Activated CD4-positive, CD25-positive, alpha-beta regulatory T cell treated with anti-CD3 and anti-CD28 coated beads, Interleukin-2, amount 50 U/mL, for 16 hours (primary cell): ENCODE measurements around the gene CYP4F8.

ENCODE experiments used
- DNase-seq: peaks from one replicate; pipeline ENCODE4 v3.0.0-alpha.2; 2020; ENCODE audit warnings: low read depth, low spot score

Gene CYP4F8

GRCh38 chr19:15616183-15616582, 1.2 kb downstream of the CYP4F8 start:
- no peak for DNase-seq

DNA sequence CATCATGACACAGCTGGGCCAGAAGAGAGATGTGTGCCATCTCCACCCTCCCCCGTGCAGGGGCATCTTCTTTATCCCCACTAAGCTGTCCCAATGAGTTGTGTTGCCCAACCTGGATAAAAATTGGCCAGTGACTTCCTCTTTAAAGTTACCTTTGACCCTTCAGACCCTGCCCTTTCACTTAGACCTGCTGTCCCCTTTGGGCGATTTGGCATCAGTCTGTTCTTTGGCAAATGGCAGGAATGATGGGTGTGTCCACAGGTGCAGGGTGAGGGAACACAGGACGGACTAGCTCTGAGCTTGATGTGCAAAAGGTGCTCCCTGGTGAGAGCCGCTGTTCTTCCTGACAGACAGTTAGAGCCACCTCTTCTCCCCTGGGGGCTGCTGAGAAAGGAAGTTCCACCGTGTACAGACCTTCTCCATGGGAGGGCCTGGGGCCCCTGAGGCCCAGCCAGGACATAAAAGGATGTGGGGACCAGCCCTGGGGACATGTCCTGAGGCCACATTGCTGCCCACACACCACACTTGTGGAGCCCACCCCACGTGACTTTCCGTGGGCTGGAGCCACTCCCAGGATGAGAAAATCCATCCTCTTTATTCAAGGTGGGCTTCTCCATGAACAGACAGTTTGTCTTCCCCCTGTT, 1.7 kb downstream of the CYP4F8 start:
- DNase-seq = no peak

GRCh38 chr19:15618321-15618720, 3.3 kb downstream of the CYP4F8 start:
- no peak for DNase-seq

DNA sequence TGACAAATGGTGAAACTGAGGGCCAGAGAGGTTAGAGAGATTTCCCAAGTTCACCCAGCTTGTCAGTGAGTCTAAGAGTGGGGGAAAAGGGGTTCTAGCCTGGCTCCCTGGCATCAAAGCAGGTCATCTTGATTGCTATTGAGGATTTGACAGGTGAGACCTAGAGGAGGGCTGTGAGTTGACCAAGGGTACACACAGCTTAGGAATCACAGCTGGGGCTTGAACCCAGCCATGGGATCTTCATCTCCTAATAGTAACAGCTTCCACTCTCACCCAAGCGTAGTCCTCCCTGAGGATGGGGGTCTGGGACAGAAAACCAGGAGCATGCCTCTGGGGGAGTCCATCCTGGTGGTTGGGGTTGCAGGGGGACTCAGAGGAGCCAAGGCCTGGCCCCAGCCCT, 6.8 kb downstream of the CYP4F8 start:
- no peak for DNase-seq

- no peak for DNase-seq
Measured at GRCh38 chr19:15622991-15623390, 8.0 kb downstream of the CYP4F8 start.

DNA sequence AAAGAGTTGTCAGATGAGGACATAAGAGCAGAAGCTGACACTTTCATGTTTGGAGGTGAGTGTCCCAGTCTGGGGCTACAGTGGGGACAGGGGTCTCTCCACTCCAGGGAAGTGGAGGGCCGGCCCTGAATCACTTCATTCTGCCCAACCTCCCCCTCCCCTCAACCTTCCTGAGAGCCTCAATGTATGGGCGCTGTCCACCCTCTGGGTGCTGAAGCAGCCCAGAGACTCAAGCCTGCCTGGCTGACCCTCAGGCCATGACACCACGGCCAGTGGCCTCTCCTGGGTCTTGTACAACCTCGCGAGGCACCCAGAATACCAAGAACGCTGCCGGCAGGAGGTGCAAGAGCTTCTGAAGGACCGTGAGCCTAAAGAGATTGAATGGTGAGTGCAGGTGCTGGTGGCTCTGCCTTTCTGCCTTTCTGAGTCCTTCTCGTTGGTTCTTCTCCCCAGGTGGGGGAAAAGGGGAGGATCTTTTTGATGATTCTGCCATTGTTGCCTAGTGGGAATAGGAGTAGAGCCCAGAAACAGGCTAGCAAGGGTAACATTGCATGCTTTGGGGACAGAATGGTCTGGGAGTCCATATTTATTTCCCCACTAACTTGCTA, 8.8 kb downstream of the CYP4F8 start:
- no peak for DNase-seq

DNA sequence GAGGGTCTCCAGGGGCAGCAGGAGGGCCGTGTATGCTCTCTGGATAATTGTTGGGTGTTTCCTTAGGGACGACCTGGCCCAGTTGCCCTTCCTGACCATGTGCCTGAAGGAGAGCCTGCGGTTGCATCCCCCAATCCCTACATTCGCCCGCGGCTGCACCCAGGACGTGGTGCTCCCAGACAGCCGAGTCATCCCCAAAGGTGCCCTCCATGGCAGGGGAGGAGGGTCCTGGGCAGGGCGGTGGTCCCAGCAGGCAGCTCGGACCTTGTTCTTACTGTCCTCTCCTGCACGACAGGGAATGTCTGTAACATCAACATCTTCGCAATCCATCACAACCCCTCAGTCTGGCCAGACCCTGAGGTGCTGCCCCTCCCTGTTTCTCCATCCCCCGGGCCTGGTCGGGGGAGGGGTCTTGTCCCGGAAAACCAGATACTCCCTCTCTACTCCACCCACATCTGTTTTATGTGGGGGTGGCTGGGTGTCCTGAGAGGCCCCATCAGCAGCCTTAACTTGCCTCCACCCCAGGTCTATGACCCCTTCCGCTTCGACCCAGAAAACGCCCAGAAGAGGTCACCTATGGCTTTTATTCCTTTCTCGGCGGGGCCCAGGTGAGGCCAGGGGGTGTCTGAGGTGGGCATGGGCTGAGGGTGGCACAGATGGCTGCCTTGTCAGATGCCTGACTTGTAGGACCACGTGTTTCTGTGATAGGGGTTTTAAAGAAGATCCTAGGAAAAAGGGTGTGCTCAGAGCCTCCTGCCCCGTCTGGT, 13.4 kb downstream of the CYP4F8 start:
- no peak for DNase-seq

DNA sequence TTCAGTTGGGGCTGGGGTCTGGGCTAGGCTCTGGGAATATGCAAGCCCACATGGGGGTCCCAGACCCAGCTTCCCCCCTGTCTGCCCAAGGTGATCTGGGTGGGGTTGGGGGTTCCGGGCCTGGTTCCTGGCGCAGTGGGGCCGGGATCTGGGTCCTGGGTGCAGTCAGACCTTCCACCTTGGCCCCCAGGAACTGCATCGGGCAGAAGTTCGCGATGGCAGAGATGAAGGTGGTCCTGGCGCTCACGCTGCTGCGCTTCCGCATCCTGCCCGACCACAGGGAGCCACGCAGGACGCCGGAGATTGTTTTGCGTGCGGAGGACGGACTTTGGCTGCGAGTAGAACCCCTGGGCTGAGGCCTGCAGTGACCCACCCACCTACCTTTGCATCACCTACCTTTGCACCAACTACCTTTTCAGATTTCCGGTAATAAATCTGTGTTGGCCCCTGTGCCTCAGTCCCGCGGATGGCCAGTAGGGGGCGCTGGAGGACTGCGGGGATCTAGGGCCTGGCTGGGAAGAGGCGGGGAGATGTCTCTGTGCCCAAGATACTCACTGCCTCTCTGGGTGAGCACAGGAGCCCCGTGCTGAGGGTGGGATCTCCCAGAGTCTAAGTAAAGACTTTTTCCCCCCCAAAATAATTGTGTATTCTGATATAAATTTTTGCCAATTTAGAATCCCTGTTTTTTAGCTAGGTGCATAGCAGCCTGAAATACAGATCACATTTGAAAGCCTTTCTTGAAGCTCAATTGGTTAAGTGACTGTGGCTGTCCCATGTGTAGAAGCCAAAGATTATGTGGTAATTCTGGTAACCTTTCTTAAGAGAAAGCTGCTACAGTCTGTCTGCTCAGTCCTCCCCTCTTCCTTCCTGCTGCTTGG, 14.2 kb downstream of the CYP4F8 start:
- peak; percentile 77 for DNase-seq

- no peak for DNase-seq
Measured at GRCh38 chr19:15631817-15632216, 16.8 kb downstream of the CYP4F8 start.

DNA sequence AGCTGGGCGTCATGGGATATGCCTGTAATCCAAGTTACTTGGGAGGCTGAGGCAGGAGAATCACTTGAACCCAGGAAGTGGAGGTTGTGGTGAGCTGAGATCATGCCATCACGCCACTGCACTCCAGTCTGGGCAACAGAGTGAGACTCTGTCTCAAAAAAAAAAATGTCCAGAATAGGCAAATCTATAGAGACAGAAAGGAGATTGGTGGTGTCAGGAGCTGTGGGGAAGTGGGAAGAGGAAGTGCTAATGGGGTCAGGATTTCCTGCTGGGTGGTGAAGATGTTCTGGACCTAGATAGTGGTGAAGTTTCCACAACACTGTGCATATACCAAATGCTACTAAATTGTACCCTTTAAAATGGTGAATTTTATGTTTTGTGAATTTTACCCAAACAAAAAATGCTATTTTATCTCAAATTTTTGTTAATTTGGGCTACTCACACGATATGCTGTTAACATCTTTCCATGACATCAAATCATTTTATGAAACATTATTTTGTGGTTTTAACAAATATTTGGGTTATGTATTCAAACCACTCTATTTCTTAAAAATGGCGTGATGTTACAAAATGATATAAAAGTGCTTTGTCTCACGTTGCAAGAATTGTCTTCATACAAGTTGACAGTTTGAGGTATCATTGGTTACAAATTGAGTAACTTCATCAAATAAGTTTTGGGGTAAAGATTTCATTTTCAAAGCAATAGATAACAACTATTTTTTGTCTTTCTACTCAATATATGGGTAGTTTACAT, 18.2 kb downstream of the CYP4F8 start:
- no peak for DNase-seq

DNA sequence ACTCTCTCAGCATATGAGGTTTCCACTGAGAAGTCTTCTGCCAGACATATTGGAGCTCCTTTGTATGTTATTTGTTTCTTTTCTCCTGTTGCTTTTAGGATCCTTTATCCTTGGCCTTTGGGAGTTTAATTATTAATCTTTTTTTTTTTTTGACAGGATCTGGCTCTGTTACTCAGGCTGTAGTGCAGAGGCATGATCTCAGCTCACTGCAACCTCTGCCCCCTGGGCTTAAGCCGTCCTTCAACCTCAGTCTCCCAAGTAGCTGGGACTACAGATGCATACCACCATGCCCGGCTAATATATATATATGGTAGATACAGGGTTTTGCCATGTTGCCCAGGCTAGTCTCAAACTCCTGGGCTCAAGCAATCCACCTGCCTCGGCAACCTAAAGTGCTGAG, 19.1 kb downstream of the CYP4F8 start:
- no peak for DNase-seq

GRCh38 chr19:15635016-15635805, 20.2 kb downstream of the CYP4F8 start:
- no peak for DNase-seq

DNA sequence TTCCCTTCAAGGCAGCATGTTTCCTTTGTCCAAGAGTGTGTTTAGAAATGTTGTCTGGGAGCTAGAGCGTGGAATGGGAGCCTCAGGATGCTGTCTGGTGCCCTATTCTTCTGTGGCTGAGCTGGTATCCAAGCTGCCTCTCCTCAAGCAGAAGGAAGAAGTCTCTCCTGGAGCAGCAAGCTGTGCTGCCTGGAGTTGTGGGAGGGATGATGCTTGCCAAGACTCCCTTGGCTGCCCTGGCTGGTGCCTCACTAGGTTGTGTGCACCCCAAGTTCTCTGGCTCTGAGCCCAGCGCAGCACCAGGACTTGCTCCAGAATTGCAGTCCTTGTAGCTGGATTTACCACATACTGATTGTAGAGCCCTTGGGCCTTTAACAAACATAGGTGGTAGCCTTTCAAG, 21.0 kb downstream of the CYP4F8 start:
- DNase-seq = no peak

- DNase-seq = no peak
Measured at GRCh38 chr19:15639596-15639995, 24.6 kb downstream of the CYP4F8 start.

GRCh38 chr19:15640294-15640903, 25.4 kb downstream of the CYP4F8 start, which contains the start of gene CYP4F3:
TSS of gene CYP4F3 (plus strand) at chr19:15640897. CDS start at chr19:15641416, 519 bp downstream.
- no peak for DNase-seq

GRCh38 chr19:15640904-15641597, 26.0 kb downstream of the CYP4F8 start:
- no peak for DNase-seq

DNA sequence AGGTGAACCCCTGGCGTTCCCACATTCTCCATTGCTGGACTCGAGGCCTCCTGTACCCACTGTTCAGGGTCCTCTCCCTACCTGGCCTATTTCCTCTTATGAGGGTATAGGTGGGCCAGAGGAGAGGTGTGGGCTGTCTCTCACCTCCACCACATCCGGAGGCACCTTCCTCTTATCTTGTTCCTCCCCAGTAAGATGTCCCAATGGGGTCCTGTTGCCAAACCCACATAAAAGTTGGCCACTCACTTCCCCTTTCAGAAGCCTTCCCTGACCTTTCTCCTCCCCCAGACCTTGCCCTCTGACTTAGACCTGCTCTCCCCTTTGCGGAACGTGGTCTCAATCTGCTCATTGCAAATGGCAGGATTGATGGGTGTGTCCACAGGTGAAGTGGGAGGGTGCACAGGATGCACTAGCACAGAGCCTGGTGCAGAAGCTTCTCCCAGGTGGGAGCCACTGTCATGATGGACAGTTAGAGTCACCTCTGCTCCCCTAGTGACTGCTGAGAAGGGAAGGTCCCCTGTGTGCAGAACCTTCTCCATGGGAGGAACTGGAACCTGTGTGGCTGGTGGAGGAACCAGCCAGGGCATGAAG, 27.0 kb downstream of the CYP4F8 start:
- DNase-seq = no peak

- DNase-seq = no peak
Measured at GRCh38 chr19:15642807-15643206, 27.8 kb downstream of the CYP4F8 start.

- no peak for DNase-seq
Measured at GRCh38 chr19:15643387-15643786, 28.4 kb downstream of the CYP4F8 start.
